Ishikawa (cell line): ENCODE data around the gene RMI1.

Source experiments
- CEBPB ChIP-seq: IDR thresholded peaks from 2 replicates; pipeline ENCODE4 v1.6.1; 2012
- CREB1 ChIP-seq: IDR thresholded peaks from 2 replicates; pipeline ENCODE4 v1.6.1; 2012; ENCODE audit warnings: low read depth
- EGR1 ChIP-seq: IDR thresholded peaks from 2 replicates; pipeline ENCODE4 v1.6.1; 2012
- EP300 ChIP-seq: IDR thresholded peaks from 2 replicates; pipeline ENCODE4 v1.6.1; 2012; ENCODE audit warnings: borderline replicate concordance
- FOXM1 ChIP-seq: IDR thresholded peaks from 2 replicates; pipeline ENCODE4 v1.6.1; 2012; ENCODE audit warnings: low read depth, borderline replicate concordance
- MAX ChIP-seq: IDR thresholded peaks from 2 replicates; pipeline ENCODE4 v1.6.1; 2012
- NFIC ChIP-seq: IDR thresholded peaks from 2 replicates; pipeline ENCODE4 v1.6.1; 2012
- RAD21 ChIP-seq: IDR thresholded peaks from 2 replicates; pipeline ENCODE4 v1.6.1; 2012; ENCODE audit warnings: low read depth
- REST ChIP-seq: IDR thresholded peaks from 2 replicates; pipeline ENCODE4 v1.6.1; 2012; ENCODE audit warnings: low read depth, mild to moderate bottlenecking
- TAF1 ChIP-seq: IDR thresholded peaks from 2 replicates; pipeline ENCODE4 v1.6.1; 2012; ENCODE audit warnings: low read depth, mild to moderate bottlenecking
- TCF12 ChIP-seq: IDR thresholded peaks from 2 replicates; pipeline ENCODE4 v1.6.1; 2012; ENCODE audit warnings: low read depth
- TEAD4 ChIP-seq: IDR thresholded peaks from 2 replicates; pipeline ENCODE4 v1.6.1; 2012
- USF1 ChIP-seq: IDR thresholded peaks from 2 replicates; pipeline ENCODE4 v1.6.1; 2012
- YY1 ChIP-seq: IDR thresholded peaks from 2 replicates; pipeline ENCODE4 v1.6.1; 2012; ENCODE audit warnings: low read depth
- ZBTB7A ChIP-seq: IDR thresholded peaks from 2 replicates; pipeline ENCODE4 v1.6.1; 2012; ENCODE audit warnings: low read depth

Gene RMI1

DNA sequence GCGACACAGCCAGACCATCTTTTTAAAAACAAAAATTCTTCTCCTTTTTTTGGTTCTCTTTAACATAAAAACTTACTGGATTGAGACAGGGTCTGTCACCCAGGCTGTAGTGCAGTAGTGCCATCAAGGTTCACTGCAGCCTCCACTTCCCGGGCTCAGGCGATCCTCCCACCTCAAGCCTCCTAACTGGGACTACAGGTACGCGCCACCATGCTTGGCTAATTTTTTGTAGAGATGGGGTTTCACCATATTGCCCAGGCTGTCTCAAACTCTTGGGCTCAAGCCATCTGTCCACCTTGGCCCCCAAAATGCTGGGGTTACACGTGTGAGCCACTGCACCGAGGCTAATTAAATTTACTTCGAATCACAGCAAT is 14.4 kb upstream of the RMI1 start:
- TF ChIP-seq USF1 (no peak), ZBTB7A (no peak), CEBPB (no peak), RAD21 (no peak), REST (no peak), TAF1 (no peak), FOXM1 (no peak), TCF12 (no peak), CREB1 (no peak), TEAD4 (no peak)

GRCh38 chr9:83967073-83967472 is 13.5 kb upstream of the RMI1 start:
- TF ChIP-seq CREB1, result no peak
- TF ChIP-seq USF1, result no peak
- no peak for TF ChIP-seq REST
- TF ChIP-seq RAD21, result no peak
- TF ChIP-seq NFIC, result no peak

DNA sequence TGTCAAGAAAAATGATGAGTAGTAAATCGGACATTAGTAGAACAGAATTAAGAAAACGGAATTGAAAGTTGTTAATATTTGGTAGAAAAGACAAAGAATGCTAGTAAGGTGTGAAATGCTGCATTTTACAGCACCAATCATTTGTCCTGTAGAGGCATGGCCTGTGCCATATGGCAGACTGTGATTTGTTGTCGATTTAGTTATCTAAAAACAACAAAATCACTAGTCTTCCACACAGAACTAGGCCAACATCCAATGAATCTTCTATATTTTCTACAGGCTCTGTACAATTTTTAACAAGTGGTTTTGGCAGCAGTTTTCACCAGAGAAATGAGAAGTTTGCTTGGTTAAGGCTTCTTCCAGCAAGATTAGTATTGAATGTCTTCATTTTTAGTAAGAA is 11.0 kb upstream of the RMI1 start:
- TF ChIP-seq FOXM1 (no peak), EGR1 (no peak)

DNA sequence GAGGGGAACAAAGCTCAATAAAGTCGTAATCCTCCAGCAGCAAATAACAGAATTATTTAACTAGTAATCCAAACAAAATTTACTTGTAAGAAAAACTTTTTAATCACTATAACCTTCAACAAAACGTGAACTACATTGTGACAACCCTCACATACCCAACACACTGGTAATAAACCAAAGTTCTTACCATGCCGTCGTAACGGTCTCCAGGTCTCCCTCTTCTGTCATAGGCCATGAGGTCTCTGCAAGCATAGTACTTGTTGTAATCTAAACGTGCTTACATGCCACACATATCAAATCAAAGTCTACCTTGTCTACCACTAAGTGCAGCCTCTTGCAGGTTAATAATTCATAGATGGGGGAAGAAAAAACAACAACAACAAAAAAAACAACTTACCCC is 9.1 kb upstream of the RMI1 start:
- TF ChIP-seq USF1, result no peak
- no peak for TF ChIP-seq MAX
- TF ChIP-seq ZBTB7A, result no peak
- TF ChIP-seq TCF12, result no peak
- TF ChIP-seq EGR1, result no peak
- TF ChIP-seq TEAD4, result no peak
- TF ChIP-seq EP300, result no peak
- TF ChIP-seq YY1, result no peak
- TF ChIP-seq REST, result no peak
- TF ChIP-seq FOXM1, result no peak
- no peak for TF ChIP-seq RAD21
- no peak for TF ChIP-seq CEBPB
- TF ChIP-seq CREB1, result no peak
- no peak for TF ChIP-seq NFIC

- no peak for TF ChIP-seq CREB1
- no peak for TF ChIP-seq FOXM1
- no peak for TF ChIP-seq CEBPB
- no peak for TF ChIP-seq TEAD4
- TF ChIP-seq YY1, result no peak
- no peak for TF ChIP-seq TAF1
- no peak for TF ChIP-seq MAX
- no peak for TF ChIP-seq USF1
- no peak for TF ChIP-seq REST
- TF ChIP-seq TCF12, result no peak
- no peak for TF ChIP-seq EP300
- no peak for TF ChIP-seq NFIC
- TF ChIP-seq ZBTB7A, result no peak
- no peak for TF ChIP-seq RAD21
- no peak for TF ChIP-seq EGR1
These were observed 8.3 kb upstream of the RMI1 start for GRCh38 chr9:83972286-83972685.
